SU-DHL-6 (cell line): ENCODE data around the gene FES.

Source experiments
- EZH2phosphoT487 ChIP-seq: fragments of 200-600 bp; sonication (generic), shearing (Covaris generic); conservative IDR thresholded peaks from 2 replicates; pipeline ENCODE4 v1.6.1; 2018; ENCODE audit warnings: mild to moderate bottlenecking, antibody characterized with exemption, low read length, moderate library complexity, mixed read lengths
- TF ChIP-seq, protein P1 (sequence below): fragments of 200-600 bp; sonication (generic); IDR thresholded peaks from one replicate; pipeline ENCODE4 v1.5.1; 2017; ENCODE audit warnings: antibody characterized with exemption, mild to moderate bottlenecking, low read length, moderate library complexity; ENCODE audit not compliant: insufficient read depth, poor library complexity, severe bottlenecking

DNA sequence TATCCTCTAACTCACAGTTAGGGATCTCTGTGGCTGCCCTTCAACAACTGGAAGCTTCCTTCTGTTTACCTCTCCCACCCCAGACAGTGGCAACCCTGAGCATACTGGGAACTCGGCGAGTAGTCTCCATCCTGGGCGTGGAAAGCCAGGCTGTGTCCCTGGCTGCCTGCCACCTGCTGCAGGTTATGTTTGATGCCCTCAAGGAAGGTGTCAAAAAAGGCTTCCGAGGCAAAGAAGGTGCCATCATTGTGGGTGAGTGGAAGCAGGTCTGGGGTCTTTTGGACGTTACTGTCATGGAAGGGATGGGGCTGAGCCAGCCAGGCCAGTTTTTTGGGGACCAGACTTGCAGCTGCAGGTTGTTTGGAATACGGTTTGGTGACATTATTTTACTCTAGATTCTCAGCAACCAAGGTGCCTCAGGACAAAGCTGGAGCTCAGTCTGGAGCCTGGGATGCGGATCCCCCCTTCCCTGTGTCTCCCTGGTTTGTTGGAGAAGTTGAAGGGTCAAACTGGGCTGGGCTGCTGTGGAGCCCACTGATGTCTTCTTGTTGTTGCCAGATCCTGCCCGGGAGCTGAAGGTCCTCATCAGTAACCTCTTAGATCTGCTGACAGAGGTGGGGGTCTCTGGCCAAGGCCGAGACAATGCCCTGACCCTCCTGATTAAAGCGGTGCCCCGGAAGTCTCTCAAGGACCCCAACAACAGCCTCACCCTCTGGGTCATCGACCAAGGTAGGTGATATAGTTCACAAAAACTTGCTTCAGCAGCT lies 58.2 kb downstream of the FES start:
- TF ChIP-seq, protein P1, sequence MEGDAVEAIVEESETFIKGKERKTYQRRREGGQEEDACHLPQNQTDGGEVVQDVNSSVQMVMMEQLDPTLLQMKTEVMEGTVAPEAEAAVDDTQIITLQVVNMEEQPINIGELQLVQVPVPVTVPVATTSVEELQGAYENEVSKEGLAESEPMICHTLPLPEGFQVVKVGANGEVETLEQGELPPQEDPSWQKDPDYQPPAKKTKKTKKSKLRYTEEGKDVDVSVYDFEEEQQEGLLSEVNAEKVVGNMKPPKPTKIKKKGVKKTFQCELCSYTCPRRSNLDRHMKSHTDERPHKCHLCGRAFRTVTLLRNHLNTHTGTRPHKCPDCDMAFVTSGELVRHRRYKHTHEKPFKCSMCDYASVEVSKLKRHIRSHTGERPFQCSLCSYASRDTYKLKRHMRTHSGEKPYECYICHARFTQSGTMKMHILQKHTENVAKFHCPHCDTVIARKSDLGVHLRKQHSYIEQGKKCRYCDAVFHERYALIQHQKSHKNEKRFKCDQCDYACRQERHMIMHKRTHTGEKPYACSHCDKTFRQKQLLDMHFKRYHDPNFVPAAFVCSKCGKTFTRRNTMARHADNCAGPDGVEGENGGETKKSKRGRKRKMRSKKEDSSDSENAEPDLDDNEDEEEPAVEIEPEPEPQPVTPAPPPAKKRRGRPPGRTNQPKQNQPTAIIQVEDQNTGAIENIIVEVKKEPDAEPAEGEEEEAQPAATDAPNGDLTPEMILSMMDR = no peak
- no peak for TF ChIP-seq EZH2phosphoT487
